RWPE1 (cell line): ENCODE results near the gene PRSS21.

Source experiments
- CTCF ChIA-PET: fragments of 350-600 bp; sonication (Branson Sonifier 250); formaldehyde crosslinking; extraction: SDS; loops from one replicate; lab custom pipeline; 2021; lab: Yijun Ruan, JAX
- POLR2A ChIA-PET: fragments of 400-600 bp; formaldehyde crosslinking; extraction: SDS; loops from one replicate; lab custom pipeline; 2020; ENCODE audit warnings: antibody characterized with exemption; ENCODE audit not compliant: low non-redundant PET; lab: Yijun Ruan, JAX
- DNase-seq: peaks from one replicate; pipeline ENCODE4 v3.0.0; 2012; ENCODE audit warnings: low spot score
- H3K27ac ChIP-seq: fragments of 450-650 bp; 2 replicates; pipeline ENCODE4 v1.5.1; 2017
- TF ChIP-seq, protein P1 (sequence below): fragments of 450-650 bp; conservative IDR thresholded peaks from 2 replicates; pipeline ENCODE4 v1.5.1; 2017; ENCODE audit warnings: low read depth, mild to moderate bottlenecking

PRSS21 gene

DNA sequence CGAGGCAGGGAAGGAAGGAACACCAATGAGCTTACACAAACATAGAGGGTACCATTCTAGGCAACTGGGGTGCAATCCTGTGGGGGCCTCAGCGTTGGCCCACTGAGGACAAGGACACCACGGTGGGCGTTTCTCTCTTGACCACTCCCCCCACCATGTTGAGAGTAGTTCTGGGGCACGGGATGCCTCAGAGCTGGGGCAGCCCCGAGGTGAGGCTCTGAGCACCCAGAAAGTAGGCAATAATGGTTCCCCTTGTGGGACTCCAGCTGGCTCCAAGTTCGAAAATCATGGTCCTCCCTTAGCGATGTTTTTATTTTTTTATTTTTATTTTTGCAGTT is 5.1 kb downstream of the PRSS21 start:
- POLR2A ChIA-PET: no interaction called here
- H3K27ac ChIP-seq: no peak overlapping the region
- DNase-seq: no peak
- TF ChIP-seq, protein P1, sequence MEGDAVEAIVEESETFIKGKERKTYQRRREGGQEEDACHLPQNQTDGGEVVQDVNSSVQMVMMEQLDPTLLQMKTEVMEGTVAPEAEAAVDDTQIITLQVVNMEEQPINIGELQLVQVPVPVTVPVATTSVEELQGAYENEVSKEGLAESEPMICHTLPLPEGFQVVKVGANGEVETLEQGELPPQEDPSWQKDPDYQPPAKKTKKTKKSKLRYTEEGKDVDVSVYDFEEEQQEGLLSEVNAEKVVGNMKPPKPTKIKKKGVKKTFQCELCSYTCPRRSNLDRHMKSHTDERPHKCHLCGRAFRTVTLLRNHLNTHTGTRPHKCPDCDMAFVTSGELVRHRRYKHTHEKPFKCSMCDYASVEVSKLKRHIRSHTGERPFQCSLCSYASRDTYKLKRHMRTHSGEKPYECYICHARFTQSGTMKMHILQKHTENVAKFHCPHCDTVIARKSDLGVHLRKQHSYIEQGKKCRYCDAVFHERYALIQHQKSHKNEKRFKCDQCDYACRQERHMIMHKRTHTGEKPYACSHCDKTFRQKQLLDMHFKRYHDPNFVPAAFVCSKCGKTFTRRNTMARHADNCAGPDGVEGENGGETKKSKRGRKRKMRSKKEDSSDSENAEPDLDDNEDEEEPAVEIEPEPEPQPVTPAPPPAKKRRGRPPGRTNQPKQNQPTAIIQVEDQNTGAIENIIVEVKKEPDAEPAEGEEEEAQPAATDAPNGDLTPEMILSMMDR: no peak
- CTCF ChIA-PET: interaction anchor here (0.7 kb wide), 1 partner anchor 20 kb away, joined by 3 read pairs; no protein-coding TSS in a partner anchor

DNA sequence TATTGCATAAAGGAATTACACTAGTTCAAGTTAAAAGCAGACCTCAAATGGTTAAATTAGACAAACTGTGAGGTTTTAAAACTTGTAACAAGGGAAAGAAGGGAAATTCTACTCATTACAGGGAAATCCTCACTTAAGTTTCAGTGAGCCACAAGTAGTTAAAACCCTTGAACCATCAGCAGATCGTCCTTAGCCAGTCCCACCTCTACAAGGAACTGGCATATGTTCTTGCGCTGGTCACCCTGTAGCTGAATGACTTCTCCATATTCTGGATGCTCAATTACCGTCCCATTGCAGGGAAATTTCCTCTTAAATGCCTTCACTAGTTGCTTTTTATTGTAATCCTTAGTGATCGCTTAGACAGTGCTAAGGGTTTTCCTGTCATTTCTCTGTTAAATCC is 5.5 kb downstream of the PRSS21 start:
- CTCF ChIA-PET: interaction anchor here (0.7 kb wide), 1 partner anchor 20 kb away, joined by 3 read pairs; no protein-coding TSS in a partner anchor
- DNase-seq: no peak
- POLR2A ChIA-PET: no interaction called here
- H3K27ac ChIP-seq: no peak overlapping the region
- TF ChIP-seq, protein P1: no peak

DNA sequence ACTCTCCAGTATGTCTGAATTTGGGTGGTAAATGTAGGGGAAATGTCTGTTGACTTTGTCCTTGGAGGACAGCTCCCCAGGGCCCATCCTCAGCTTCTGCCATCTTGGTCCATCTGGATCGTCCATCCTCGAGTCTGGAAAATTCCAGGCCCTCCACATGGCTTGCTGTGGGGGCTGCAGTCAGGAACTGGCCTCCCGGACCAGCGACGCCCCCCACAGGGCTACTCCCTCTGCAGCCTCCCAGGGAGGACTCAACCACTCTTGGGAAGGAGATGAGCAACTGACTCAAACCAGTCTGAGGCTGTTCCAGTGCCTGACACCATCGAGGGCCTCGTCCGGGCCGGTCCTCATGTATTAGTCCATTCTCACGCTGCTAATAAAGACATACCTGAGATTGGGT is 7.6 kb downstream of the PRSS21 start:
- ChIA-PET CTCF (no interaction called here), POLR2A (no interaction called here)
- TF ChIP-seq, protein P1: no peak
- no peak overlapping the region for H3K27ac ChIP-seq
- DNase-seq: no peak

DNA sequence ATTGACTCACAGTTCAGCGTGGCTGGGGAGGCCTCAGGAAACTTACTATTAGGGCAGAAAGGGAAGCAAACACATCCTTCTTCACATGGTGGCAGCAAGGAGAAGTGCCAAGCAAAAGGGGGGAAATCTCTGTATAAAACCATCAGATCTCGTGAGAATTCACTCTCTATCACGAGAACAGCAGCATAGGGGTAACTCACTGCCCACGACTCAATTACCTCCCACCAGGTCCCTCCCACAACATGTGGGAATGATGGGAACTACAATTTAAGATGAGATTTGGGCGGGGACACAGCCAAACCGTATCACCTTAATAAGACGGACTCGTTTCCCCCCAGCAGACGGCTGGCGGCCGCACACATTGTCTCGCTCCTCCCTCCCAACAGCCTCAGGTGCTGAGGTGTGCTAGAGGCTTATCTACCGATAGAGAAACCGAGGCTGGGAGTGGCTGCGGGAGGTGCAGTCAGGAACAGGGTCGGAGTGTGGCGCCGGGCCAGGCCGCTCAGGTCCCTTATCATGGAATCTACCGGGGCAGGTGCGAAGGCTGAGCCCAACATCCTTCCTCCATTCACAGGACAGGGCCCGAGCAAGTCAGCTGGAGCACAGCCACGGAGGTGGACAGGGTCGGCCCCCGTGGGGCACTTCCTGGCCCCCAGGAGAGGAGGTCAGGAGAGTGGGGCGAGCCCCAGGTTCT is 8.2 kb downstream of the PRSS21 start:
- CTCF ChIA-PET: no interaction called here
- POLR2A ChIA-PET: no interaction called here
- H3K27ac ChIP-seq: no peak overlapping the region
- DNase-seq: no peak
- TF ChIP-seq, protein P1: no peak

DNA sequence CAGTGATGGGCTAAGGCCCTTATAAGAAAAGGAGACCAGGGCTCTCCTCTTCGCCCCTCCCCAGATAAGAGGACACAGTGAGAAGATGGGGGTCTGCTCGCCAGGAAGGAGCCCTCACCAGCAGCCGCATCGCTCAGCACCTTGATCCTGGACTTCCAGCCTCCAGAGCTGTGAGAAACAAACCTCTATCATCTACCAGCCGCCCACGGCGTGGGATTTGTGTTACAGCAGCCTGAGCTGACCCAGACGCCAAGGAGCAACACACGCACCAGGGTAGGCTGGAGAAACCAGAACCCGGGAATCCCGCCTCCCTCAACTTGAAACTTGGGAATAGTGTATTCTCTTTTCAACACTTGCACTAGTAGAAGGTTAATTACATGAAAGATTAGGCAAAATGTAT is 8.9 kb downstream of the PRSS21 start:
- TF ChIP-seq, protein P1: no peak
- H3K27ac ChIP-seq: no peak overlapping the region
- ChIA-PET POLR2A (no interaction called here), CTCF (no interaction called here)
- DNase-seq: no peak

DNA sequence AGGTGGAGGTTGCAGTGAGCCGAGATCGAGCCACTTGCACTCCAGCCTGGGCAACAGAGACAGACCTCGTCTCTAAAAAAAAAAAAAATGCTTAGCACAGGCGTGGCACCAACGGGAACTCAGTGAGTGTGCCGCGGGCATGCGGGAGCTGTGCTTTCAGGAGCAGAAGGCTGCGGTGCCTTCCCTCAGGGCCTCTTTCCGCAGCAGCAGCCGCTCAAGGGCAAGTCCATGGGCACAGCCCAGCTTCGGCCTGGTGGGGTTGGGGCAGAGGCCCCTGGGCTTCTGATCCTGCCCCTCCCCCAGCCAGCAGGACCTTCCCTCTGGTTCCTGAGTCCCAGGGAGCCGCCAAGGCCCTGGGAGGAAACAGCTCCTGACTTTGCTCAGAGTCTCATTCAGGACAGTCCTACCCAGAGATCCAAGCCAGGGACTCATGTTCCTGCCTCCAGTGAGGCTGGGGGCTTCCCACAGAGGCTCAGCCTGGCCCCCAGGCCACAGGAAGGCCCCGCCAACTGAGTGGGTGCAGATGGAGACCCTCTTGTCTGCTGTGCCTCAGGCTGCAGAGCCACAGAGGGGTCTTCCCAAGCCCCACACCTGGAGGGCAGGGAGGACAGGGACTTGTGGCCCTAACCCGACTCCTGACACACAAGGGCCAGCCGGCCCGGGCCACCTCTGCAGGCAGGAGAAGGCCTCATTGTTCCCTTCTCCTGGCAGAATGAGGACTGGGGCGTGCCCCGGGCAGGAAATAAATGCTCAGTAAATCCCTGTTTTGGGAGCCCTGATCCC is 9.7 kb downstream of the PRSS21 start:
- CTCF ChIA-PET: no interaction called here
- TF ChIP-seq, protein P1: no peak

More for the DNA sequence above, 9.7 kb downstream of the PRSS21 start:
- H3K27ac ChIP-seq: no peak overlapping the region
- POLR2A ChIA-PET: no interaction called here
- DNase-seq: no peak
